ENCODE results near the gene FTCDNL1. TPM values are rescaled to one million over a fixed set of nuclear protein-coding genes. Genes with fewer than 3 reads are reported as not detected.

FTCDNL1 gene
- total RNA-seq, 3 donors from 2014 or later: 2.1 to 5.1 (median 2.3) TPM

DNA sequence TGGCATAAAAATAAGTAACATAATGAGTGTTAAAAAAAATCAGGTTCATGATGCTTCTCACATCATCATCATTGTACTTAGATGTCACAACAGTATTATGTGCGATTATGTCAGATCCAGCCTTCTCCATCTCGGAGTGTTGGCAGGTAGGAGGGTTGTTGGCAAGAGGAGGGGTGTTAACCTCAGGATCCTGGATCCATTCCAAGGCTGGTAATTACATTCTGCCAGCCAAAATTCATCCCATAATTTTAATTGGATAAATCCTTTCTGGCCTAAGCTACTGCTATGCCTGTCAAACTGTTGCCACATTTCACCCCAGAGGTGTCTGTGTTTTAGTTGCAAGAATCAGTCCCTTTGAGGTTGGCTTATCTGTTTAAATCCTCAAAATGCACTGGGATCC is 891 bp upstream of the FTCDNL1 start:
- intact Hi-C loops (cut with DNase I, micrococcal nuclease): no loop called here
- Histone ChIP-seq H3K4me1 (ENCODE audit: low read depth) (no peaks in the 10 kb centered on the region), H3K36me3 (ENCODE audit: low read depth) (no peaks in the 10 kb centered on the region), H3K4me3 (no peak overlapping the region), H3K9me3 (no peaks in the 10 kb centered on the region)
- DNase-seq (no peak), ATAC-seq (no peak)
- TF ChIP-seq, protein P1, sequence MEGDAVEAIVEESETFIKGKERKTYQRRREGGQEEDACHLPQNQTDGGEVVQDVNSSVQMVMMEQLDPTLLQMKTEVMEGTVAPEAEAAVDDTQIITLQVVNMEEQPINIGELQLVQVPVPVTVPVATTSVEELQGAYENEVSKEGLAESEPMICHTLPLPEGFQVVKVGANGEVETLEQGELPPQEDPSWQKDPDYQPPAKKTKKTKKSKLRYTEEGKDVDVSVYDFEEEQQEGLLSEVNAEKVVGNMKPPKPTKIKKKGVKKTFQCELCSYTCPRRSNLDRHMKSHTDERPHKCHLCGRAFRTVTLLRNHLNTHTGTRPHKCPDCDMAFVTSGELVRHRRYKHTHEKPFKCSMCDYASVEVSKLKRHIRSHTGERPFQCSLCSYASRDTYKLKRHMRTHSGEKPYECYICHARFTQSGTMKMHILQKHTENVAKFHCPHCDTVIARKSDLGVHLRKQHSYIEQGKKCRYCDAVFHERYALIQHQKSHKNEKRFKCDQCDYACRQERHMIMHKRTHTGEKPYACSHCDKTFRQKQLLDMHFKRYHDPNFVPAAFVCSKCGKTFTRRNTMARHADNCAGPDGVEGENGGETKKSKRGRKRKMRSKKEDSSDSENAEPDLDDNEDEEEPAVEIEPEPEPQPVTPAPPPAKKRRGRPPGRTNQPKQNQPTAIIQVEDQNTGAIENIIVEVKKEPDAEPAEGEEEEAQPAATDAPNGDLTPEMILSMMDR (IDR thresholded peaks at IDR 0.05): no peak

DNA sequence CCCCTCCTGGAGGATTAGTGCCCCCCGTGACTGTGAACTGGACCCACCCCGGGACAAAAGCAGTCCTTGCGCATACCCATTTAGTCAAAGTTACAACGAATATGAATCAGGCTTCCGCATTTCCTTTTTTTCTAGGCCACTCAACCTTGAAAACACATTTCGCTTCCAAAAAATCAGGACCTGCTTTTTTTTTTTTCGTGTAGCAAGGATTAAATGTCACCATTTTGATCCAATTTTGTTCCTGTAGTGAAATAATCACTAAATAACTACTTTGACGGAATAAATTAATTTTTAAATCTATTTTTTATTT is 464 bp upstream of the FTCDNL1 start:
- TF ChIP-seq, protein P1 (IDR thresholded peaks at IDR 0.05): no peak
- Histone ChIP-seq H3K4me1 (ENCODE audit: low read depth) (no peaks in the 10 kb centered on the region), H3K9me3 (no peaks in the 10 kb centered on the region), H3K4me3 (no peak overlapping the region), H3K36me3 (ENCODE audit: low read depth) (no peaks in the 10 kb centered on the region)
- ATAC-seq: no peak
- intact Hi-C loops (cut with DNase I, micrococcal nuclease): no loop called here
- no peak for DNase-seq

DNA sequence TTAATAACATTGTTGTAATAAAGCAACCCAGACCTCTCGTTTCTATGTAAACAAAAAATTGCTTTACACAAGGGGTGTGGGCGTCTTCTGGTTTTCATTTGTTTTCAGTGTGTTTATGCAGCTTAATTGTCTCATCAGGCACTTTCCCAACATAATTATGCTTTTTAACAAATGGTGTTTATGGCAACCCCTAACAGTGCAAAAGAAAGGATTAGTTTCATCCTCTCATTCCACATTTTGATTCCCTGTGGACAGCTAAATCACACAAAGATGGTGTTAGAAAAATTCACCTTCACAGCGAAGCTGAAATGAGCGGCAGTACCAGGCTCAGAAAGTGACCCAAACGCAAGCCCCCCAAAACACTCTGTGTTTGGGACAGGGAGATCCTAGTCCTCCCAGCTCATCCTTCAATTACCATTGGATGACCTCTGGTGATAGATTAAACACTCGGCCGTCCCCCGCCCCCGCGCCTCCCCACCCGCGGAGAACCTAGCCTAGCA is 724 bp downstream of the FTCDNL1 start:
- DNase-seq: no peak

DNA sequence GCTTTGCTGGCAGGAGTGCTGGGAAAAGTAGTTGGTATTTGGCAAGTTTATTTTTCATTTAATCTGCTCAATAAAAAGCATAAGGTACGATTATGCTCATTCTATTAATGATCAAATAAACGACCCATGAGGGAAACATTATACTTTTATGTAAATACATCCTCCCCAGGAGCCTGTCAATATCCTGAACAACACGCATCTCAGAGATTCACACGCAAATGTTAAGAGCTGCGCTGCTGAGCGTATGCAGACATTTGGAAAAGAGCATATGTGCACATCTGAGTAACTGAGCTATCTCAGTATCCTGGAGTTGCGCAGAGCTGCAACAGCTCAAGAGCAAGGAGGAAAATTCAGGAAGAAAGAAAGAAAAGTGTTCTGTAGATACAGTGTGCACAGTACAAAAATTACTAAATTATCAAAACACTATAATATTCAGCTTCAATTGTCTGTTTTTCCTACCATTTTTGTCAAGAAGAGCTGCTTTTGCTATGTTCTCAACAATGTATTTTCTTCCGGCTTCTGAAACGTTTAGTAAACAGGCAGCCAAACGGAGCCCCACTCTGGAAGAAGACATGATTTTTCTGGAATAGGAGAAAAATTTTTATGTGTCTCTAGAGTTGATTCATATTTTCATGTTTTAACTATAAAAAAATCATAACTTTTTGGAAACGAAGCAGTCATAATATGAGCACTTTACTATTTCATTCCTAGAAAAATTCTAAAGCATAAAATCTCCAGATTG is 2.4 kb downstream of the FTCDNL1 start:
- TF ChIP-seq, protein P1 (IDR thresholded peaks at IDR 0.05): no peak
- intact Hi-C loops (cut with DNase I, micrococcal nuclease): no loop called here
- ATAC-seq (no peak), DNase-seq (no peak)
- Histone ChIP-seq H3K4me3 (no peak overlapping the region), H3K36me3 (ENCODE audit: low read depth) (no peaks in the 10 kb centered on the region), H3K4me1 (ENCODE audit: low read depth) (no peaks in the 10 kb centered on the region), H3K9me3 (no peaks in the 10 kb centered on the region)

More for the DNA sequence above, 724 bp downstream of the FTCDNL1 start:
- H3K4me1 ChIP-seq (ENCODE audit: low read depth): no peaks in the 10 kb centered on the region
- intact Hi-C loops (cut with DNase I, micrococcal nuclease): no loop called here
- H3K36me3 ChIP-seq (ENCODE audit: low read depth): no peaks in the 10 kb centered on the region
- H3K4me3 ChIP-seq: peak overlapping the region; percentile 21
- TF ChIP-seq, protein P1 (IDR thresholded peaks at IDR 0.05): no peak
- H3K9me3 ChIP-seq: no peaks in the 10 kb centered on the region
- no peak for ATAC-seq

DNA sequence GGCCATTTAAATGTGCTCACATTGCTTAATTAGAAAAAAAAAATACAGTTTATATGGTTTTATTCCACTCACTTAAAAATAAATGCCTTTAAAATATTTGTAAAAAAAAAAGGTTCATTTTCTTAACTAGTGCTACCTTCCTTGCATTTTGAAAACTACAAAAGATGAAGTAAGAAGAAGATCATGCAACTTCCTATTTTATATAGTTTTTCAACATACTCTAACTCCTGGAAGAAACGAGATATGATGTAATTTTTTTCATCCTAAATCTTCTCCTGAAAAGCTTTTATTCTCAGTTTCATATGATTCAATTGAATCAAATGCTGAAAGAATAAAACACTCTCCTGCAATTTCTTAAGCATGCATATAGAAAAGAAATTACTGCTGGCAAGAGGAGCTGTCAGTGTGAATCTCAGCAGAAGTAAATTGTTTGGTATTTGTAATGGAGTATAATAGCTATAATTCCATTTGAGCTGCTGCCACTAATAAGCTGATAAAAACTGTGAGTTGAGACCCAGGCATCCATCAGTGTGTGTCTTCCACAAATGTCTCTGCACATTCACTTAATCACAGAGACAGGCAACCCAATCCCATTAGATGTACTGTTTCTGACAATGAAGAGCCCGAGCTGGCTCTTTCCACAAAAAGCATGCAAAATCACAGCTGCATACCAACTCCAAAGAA is 3.7 kb downstream of the FTCDNL1 start:
- no peak overlapping the region for H3K4me3 ChIP-seq
- intact Hi-C loops (cut with DNase I, micrococcal nuclease): no loop called here
- TF ChIP-seq, protein P1 (IDR thresholded peaks at IDR 0.05): no peak
- no peak for DNase-seq
- H3K4me1 ChIP-seq (ENCODE audit: low read depth): no peaks in the 10 kb centered on the region
- H3K36me3 ChIP-seq (ENCODE audit: low read depth): no peaks in the 10 kb centered on the region
- ATAC-seq: no peak
- H3K9me3 ChIP-seq: no peaks in the 10 kb centered on the region
